ENCODE results near the gene NFIB.

- TF ChIP-seq CTCF (IDR thresholded peaks at IDR 0.05), result peak; percentile 38
- TF ChIP-seq CHD2 (IDR thresholded peaks at IDR 0.05; ENCODE audit: low read length, partially characterized antibody), result no peak
- peak; percentile 52; the same call in 1 of the 3 replicates for TF ChIP-seq BCL3 (IDR thresholded peaks at IDR 0.05)
- TF ChIP-seq EP300 (IDR thresholded peaks at IDR 0.05), result no peak
- TF ChIP-seq NR3C1 (IDR thresholded peaks at IDR 0.05), result no peak
- TF ChIP-seq MAX (IDR thresholded peaks at IDR 0.05), result peak; percentile 71
Observed at GRCh38 chr9:14322211-14323082, 8.5 kb upstream of the NFIB start.

Measured in A549 (cell line).